HUES48 (cell line): ENCODE results near the gene FAM20C.

Experiments
- H3K27ac ChIP-seq: one replicate; pipeline ENCODE4 v1.7.0; 2013; ENCODE audit warnings: low read depth, low read length, inconsistent platforms
- H3K27me3 ChIP-seq: 2 replicates; pipeline ENCODE4 v1.6.1; 2013; ENCODE audit warnings: mild to moderate bottlenecking, low read length; ENCODE audit not compliant: control insufficient read depth, insufficient read depth
- H3K36me3 ChIP-seq: 2 replicates; pipeline ENCODE4 v1.6.1; 2013; ENCODE audit warnings: low read length; ENCODE audit not compliant: control insufficient read depth, insufficient read depth
- H3K4me1 ChIP-seq: 2 replicates; pipeline ENCODE4 v1.6.1; 2013; ENCODE audit warnings: mild to moderate bottlenecking, low read length; ENCODE audit not compliant: control insufficient read depth, insufficient read depth
- H3K4me3 ChIP-seq: 2 replicates; pipeline ENCODE4 v1.5.1; 2013; ENCODE audit warnings: mild to moderate bottlenecking, low read depth, low read length
- H3K9ac ChIP-seq: 2 replicates; pipeline ENCODE4 v1.6.1; 2013; ENCODE audit warnings: mild to moderate bottlenecking, low read depth, low read length, moderate library complexity
- H3K9me3 ChIP-seq: 2 replicates; pipeline ENCODE4 v1.6.1; 2013; ENCODE audit warnings: low read length; ENCODE audit not compliant: control insufficient read depth, insufficient read depth

Gene FAM20C

DNA sequence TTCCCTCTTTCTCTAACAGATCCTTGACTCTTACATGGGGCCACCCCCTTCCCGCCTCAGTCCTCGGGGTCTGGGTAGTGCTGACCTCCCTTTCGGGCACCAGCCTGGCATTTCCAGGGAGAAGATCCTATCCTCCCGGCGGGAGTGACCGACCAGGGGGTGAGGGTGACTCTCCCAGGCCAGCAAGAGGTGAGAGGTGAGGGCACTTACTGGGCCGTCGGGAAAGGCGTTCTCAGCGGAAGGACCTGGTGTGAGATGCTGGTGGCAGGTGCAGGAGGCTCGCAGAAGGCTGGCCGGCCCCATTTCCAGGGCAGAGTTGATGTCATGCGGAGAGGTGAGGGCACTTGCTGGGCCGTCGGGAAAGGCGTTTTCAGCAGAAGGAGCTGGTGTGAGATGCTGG, 93.4 kb downstream of the FAM20C start:
- H3K9ac ChIP-seq: no peak overlapping the region
- no peaks in the 10 kb centered on the region for H3K9me3 ChIP-seq
- no peaks in the 10 kb centered on the region for H3K36me3 ChIP-seq
- no peak overlapping the region for H3K4me3 ChIP-seq
- no peak overlapping the region for H3K27ac ChIP-seq
- H3K27me3 ChIP-seq: peaks cover 44% of the 10 kb centered on the region
- no peaks in the 10 kb centered on the region for H3K4me1 ChIP-seq

DNA sequence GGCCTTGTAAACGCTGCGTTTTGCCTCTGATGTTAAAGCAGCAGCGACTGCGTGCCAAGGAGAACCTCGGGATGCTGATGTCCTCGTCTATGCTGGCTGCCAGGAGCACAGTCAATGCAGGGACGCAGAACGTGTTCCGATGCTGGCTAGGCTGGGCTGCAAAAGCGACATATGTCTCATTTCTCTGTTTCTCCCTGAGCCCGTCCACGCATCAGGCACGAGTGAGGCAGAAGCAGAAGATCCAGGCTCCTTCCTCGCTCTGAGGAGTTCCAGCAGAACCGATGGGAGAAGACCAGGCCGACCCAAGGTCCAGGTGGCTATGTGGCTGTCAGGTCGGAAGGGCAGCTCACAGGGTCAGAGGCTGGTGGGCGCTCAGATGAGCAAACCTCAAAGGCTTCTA, 93.9 kb downstream of the FAM20C start:
- no peak overlapping the region for H3K27ac ChIP-seq
- H3K9ac ChIP-seq: no peak overlapping the region
- no peak overlapping the region for H3K4me3 ChIP-seq
- H3K4me1 ChIP-seq: no peaks in the 10 kb centered on the region
- no peaks in the 10 kb centered on the region for H3K9me3 ChIP-seq
- no peaks in the 10 kb centered on the region for H3K36me3 ChIP-seq
- peaks cover 49% of the 10 kb centered on the region for H3K27me3 ChIP-seq

DNA sequence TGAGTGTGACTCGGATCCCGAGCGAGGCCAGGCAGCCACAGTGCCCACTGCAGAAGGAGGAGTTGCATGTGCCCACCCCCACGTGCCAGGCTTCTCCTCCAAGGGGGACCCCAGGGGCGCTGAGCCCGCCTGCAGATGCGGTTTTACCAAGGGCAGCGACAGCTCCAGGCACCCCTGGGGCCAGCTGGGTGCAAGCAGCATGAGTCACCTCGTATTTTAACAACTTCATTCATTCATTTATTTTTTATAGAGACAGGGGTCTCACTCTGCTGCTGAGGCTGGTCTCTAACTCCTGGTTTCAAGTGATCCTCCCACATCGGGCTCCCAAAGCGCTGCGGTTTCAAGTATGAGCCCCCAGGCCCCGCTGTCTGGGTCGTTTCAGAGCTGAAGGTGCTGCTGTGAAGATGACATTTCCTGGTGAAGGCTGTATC, 96.3 kb downstream of the FAM20C start:
- Histone ChIP-seq H3K9ac (no peak overlapping the region), H3K4me3 (no peak overlapping the region), H3K9me3 (no peaks in the 10 kb centered on the region), H3K4me1 (no peaks in the 10 kb centered on the region), H3K27me3 (peaks cover 71% of the 10 kb centered on the region), H3K36me3 (no peaks in the 10 kb centered on the region), H3K27ac (no peak overlapping the region)

DNA sequence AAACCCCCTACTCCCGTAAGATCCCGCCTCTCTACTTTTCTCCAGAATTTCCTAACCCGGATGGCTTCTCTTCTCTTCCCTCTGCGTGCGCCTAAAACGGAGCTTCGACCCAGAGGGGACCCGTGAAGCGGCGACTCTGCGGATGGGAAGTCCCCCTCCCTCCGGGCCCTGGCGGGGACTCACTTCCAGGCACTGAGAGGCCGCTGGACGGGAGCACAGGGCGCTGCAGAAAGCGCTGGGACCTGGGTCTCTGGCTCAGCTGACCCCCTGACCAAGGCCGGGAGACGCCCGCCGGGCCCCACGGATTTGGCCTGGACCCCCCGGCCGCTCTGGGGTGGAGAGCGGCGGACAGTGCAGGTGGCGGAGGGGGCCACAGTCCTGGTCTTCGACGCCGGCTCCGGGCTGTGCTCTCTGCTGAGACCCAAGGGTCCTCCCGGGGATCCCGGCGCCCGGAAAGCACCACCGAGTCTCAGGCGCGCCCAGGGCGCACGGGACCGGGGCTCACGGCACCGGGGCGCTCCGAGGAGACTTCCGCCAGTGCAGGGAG, 96.9 kb downstream of the FAM20C start:
- H3K27ac ChIP-seq: no peak overlapping the region
- no peak overlapping the region for H3K9ac ChIP-seq
- no peaks in the 10 kb centered on the region for H3K9me3 ChIP-seq
- no peaks in the 10 kb centered on the region for H3K4me1 ChIP-seq
- H3K4me3 ChIP-seq: peak overlapping the region; percentile 47; the same call in 1 of the 2 replicates
- no peaks in the 10 kb centered on the region for H3K36me3 ChIP-seq
- peaks cover 71% of the 10 kb centered on the region for H3K27me3 ChIP-seq

DNA sequence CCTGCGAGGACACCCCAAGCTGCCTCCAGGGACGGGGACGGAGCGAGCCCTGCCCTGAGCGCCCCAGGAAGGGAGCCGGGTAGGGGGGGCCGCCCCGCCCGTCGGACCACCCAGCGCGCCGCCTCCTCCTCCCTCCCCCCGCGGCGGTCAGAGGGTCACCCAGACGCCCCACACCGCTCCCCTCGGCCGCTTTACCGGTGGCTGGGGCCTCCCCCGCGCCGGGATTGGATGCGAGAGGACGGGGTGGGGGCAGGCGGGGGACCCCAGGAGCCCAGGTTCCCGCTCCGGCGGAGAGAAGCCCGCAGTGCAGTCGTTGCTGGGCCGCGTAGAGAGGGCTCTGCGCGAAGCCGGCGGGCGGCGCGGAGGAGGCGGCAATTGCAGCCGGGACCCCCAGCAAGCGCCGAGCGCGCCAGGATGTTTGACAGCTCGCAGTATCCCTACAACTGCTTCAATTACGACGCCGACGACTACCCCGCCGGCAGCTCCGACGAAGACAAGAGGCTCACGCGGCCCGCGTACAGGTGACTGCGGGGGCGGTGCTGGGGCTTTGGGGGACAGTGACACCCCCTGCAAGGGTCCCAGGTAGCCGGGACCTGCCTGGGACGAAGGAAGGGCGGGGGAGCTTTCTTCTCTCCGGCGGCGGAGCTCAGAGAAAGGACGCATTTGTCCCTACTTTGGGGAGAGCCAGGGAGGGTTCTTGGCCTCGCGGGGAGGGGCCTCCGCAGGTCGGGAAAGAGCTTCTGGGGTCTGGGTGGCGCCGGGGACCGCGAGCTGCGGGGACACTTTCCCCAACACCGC, 97.6 kb downstream of the FAM20C start, which contains the start of gene FOXL3:
Gene FOXL3 (plus strand): TSS at position 415 of the 798 bp plus-strand sequence. CDS start 0 bp downstream, at position 415.
- Histone ChIP-seq H3K9ac (no peak within 1 kb of the TSS), H3K9me3 (no peaks in the 10 kb centered on the region), H3K4me1 (no peaks in the 10 kb centered on the region), H3K36me3 (no peaks in the 10 kb centered on the region), H3K4me3 (peak within 1 kb of the TSS; percentile 47), H3K27ac (no peak within 1 kb of the TSS), H3K27me3 (peaks cover 71% of the 10 kb centered on the region)

DNA sequence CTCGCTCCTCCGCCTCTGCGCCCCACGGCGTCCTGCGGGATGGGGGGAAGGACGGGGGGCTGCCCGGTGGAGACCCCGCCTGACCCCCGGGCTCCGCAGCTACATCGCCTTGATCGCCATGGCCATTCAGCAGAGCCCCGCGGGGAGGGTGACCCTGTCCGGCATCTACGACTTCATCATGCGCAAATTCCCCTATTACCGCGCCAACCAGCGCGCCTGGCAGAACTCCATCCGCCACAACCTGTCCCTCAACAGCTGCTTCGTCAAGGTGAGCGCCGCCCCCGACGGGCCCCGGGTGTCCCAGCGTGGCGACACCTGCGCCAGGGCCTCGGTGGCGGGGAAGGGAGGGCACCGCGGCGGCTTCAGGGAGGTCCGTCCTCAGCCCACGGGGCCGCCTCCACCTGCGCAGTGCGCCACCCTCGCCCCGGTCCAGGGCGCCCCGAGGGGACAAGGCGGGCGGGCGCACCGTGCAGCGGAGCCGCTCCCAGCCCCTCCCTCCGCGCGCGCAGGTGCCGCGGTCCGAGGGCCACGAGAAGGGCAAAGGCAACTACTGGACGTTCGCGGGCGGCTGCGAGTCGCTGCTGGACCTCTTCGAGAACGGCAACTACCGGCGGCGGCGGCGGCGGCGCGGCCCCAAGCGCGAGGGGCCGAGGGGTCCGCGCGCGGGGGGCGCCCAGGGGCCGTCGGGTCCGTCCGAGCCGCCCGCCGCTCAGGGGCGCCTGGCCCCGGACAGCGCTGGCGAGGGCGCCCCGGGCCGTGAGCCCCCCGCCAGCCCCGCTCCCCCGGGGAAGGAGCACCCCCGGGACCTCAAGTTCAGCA, 98.4 kb downstream of the FAM20C start:
- Histone ChIP-seq H3K4me1 (no peaks in the 10 kb centered on the region), H3K4me3 (peak overlapping the region; percentile 47), H3K27me3 (peaks cover 71% of the 10 kb centered on the region), H3K36me3 (no peaks in the 10 kb centered on the region), H3K9ac (no peak overlapping the region), H3K9me3 (no peaks in the 10 kb centered on the region), H3K27ac (no peak overlapping the region)

DNA sequence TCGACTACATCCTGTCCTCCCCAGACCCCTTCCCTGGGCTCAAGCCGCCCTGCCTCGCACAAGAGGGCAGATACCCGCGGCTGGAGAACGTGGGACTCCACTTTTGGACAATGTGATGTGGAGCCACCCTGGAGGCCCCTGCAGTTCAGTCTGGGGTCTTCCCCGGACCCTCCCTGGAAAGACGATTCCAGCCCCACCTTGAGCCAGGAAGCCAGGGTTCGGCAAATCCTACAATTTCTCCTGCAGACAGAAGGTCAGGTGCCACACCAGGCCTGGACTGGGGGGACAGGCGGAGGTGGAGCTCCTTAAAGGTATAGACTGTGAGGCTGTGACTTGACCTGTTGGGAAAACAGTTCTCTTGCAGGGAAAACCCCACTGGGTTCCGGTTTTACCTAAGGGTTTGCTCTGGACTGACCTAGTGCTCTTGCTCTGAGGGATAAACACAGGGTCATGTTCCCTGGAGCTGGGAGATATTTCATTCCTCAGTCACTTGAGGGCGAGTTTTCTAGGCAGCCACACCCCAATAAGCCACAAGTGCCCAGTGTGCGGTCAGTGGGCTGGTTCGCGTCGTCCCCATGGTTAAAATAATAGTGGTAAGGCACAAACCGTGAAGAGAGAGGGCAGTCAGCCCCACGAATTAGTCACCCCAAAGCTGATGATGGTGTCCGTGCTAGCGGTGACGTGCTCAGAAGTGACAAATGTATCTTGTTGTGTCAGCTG, 99.2 kb downstream of the FAM20C start:
- no peak overlapping the region for H3K4me3 ChIP-seq
- no peaks in the 10 kb centered on the region for H3K9me3 ChIP-seq
- H3K36me3 ChIP-seq: no peaks in the 10 kb centered on the region
- H3K4me1 ChIP-seq: no peaks in the 10 kb centered on the region
- H3K9ac ChIP-seq: no peak overlapping the region
- H3K27ac ChIP-seq: no peak overlapping the region
- peaks cover 64% of the 10 kb centered on the region for H3K27me3 ChIP-seq

DNA sequence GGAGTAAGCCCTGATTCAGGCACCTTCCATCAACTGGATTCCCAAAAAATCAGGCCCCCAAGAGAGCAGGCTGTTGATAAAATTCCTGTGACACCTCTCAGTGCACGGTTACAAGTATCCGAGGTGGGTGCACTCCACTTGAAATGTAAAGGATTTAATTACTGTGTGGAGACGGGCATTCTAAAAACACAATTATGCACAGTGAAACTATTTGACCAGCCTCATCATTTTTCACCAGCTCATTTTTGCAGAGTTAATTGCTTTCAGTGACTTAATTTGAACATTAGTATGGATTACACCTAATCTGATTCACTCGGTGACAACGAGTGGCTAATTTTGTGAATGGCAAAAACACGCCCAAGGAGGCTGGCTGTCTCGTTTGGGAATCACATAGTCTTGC, 99.9 kb downstream of the FAM20C start:
- no peak overlapping the region for H3K4me3 ChIP-seq
- no peak overlapping the region for H3K27ac ChIP-seq
- no peaks in the 10 kb centered on the region for H3K36me3 ChIP-seq
- no peaks in the 10 kb centered on the region for H3K4me1 ChIP-seq
- H3K9ac ChIP-seq: no peak overlapping the region
- peaks cover 62% of the 10 kb centered on the region for H3K27me3 ChIP-seq
- no peaks in the 10 kb centered on the region for H3K9me3 ChIP-seq

DNA sequence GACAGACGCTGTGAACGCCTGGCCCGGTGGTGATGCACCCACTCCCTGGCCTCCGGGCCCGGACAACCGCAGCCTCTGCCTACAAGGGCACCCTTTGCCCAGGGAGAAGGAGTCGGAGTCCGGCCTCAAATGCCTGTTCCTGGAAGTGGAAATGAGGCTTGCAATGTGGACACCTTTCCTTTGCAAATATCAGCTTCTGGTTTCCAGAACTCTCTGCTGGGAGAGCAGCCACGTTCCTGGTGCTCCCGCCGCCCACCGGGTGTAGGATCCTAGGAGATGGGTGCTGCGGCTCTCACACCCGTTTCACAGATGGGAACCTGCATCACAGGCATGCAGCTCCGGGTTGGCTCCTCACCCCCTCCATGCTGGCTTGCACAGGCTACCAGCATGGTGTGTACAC, 100.5 kb downstream of the FAM20C start:
- Histone ChIP-seq H3K4me3 (no peak overlapping the region), H3K27ac (no peak overlapping the region), H3K4me1 (no peaks in the 10 kb centered on the region), H3K27me3 (peaks cover 56% of the 10 kb centered on the region), H3K9me3 (no peaks in the 10 kb centered on the region), H3K9ac (no peak overlapping the region), H3K36me3 (no peaks in the 10 kb centered on the region)

DNA sequence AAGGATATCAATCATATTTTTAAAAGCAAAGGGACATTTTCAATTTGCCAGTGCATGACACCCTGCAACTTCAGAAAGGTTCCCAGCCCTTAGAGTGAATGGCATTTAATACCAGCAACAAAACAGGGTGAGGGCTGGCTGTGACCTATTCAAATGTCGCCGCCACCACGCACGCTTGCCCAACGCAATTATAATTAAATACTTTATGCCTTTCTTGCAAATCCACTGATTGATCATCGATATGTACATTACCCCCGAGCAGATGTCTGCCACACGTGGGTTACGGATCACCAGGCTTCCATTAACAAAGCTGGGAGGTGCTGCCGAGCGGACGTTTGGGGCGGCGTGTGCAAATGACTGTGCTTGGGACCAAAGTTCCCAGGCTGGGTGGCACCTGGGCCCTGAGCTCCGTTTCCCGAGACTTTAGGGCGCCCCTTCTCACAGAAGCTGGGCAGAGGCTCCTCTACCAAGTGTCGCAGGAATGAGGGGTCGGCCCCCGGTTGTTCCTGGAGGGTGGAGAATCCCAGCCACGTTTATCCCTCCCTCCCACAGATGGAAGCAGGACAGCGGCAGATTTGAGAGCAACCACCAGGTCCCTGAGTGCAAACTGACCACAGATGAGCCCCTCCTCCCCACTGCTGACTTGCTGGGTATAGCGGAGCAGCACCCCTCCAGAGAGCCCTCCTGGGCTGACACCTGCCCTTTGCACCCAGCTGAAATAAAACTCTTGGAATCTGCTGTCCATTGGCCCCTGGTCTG, 101.5 kb downstream of the FAM20C start:
- Histone ChIP-seq H3K4me1 (no peaks in the 10 kb centered on the region), H3K4me3 (no peak overlapping the region), H3K9ac (no peak overlapping the region), H3K27me3 (peaks cover 46% of the 10 kb centered on the region), H3K27ac (no peak overlapping the region), H3K9me3 (no peaks in the 10 kb centered on the region), H3K36me3 (no peaks in the 10 kb centered on the region)
